GM23338 (cell line): ENCODE results near the gene CCDC43. TPM values are rescaled to one million over a fixed set of nuclear protein-coding genes. Genes with fewer than 3 reads are reported as not detected.

Source experiments
- ATAC-seq: fragments of 200-7000 bp; cut with Tn5 transposase; 3 replicates; pipeline ENCODE4 v1.9.1; 2020
- DNase-seq: peaks from one replicate; pipeline ENCODE4 v3.0.0-alpha.2; 2015; ENCODE audit warnings: low spot score
- H2AFZ ChIP-seq: fragments of 200-600 bp; sonication (generic); 2 replicates; pipeline ENCODE4 v1.8.0; 2016; ENCODE audit warnings: antibody characterized with exemption, mild to moderate bottlenecking, moderate library complexity
- H3F3A ChIP-seq: fragments of 200-600 bp; sonication (generic); replicated peaks from 2 replicates; pipeline ENCODE4 v1.8.0; 2017; ENCODE audit warnings: antibody characterized with exemption, mixed run types, low read depth
- H3K27ac ChIP-seq: fragments of 200-600 bp; sonication (generic); 2 replicates; pipeline ENCODE4 v1.6.1; 2016; ENCODE audit warnings: low read depth
- H3K27me3 ChIP-seq: fragments of 200-600 bp; sonication (generic); 2 replicates; pipeline ENCODE4 v1.8.0; 2016; ENCODE audit warnings: mild to moderate bottlenecking, mixed run types, moderate library complexity; ENCODE audit not compliant: insufficient read depth
- H3K36me3 ChIP-seq: fragments of 200-600 bp; sonication (generic); 2 replicates; pipeline ENCODE4 v1.8.0; 2016; ENCODE audit warnings: mild to moderate bottlenecking; ENCODE audit not compliant: insufficient read depth
- H3K4me1 ChIP-seq: fragments of 200-600 bp; sonication (generic); 2 replicates; pipeline ENCODE4 v1.8.0; 2016; ENCODE audit warnings: mild to moderate bottlenecking, moderate library complexity; ENCODE audit not compliant: insufficient read depth
- H3K4me2 ChIP-seq: fragments of 200-600 bp; sonication (generic); 2 replicates; pipeline ENCODE4 v1.7.1; 2017; ENCODE audit warnings: mixed run types
- H3K4me3 ChIP-seq: fragments of 200-600 bp; sonication (generic); 2 replicates; pipeline ENCODE4 v1.6.1; 2016; ENCODE audit warnings: mixed run types
- H3K79me2 ChIP-seq: fragments of 200-600 bp; sonication (generic); replicated peaks from 2 replicates; pipeline ENCODE4 v1.8.0; 2017; ENCODE audit warnings: mild to moderate bottlenecking; ENCODE audit not compliant: insufficient read depth
- H3K9me2 ChIP-seq: fragments of 200-600 bp; sonication (generic); 2 replicates; pipeline ENCODE4 v1.8.0; 2017; ENCODE audit not compliant: insufficient read depth
- H4K20me1 ChIP-seq: fragments of 200-600 bp; sonication (generic); replicated peaks from 2 replicates; pipeline ENCODE4 v1.8.0; 2017; ENCODE audit warnings: mild to moderate bottlenecking; ENCODE audit not compliant: insufficient read depth
- H3K27ac Mint-ChIP-seq: 2 replicates; pipeline ENCODE4 v1.8.0; 2020; ENCODE audit warnings: inconsistent platforms, mild to moderate bottlenecking, moderate library complexity, mixed read lengths
- H3K27me3 Mint-ChIP-seq: 3 replicates; pipeline ENCODE4 v1.8.0; 2022; ENCODE audit warnings: low read depth, mild to moderate bottlenecking, moderate library complexity, mixed read lengths, inconsistent platforms; ENCODE audit not compliant: insufficient read depth, poor library complexity
- H3K36me3 Mint-ChIP-seq: 3 replicates; pipeline ENCODE4 v1.8.0; 2021; ENCODE audit warnings: low read depth, mild to moderate bottlenecking, inconsistent platforms, moderate library complexity, mixed read lengths
- H3K4me1 Mint-ChIP-seq: 3 replicates; pipeline ENCODE4 v1.8.0; 2020; ENCODE audit warnings: mild to moderate bottlenecking, inconsistent platforms, mixed read lengths
- H3K4me3 Mint-ChIP-seq: 3 replicates; pipeline ENCODE4 v1.8.0; 2021; ENCODE audit warnings: moderate library complexity, mild to moderate bottlenecking, inconsistent platforms, mixed read lengths
- H3K9me3 Mint-ChIP-seq: 3 replicates; pipeline ENCODE4 v1.8.0; 2020; ENCODE audit warnings: moderate library complexity, mild to moderate bottlenecking, inconsistent platforms, mixed read lengths
- CREB1 ChIP-seq: fragments of 250-450 bp; sonication (Bioruptor Pico); IDR thresholded peaks from 2 replicates; pipeline ENCODE4 v1.5.0; 2020; ENCODE audit warnings: low read depth, mild to moderate bottlenecking, moderate library complexity
- CTCF ChIP-seq, 2 experiments: fragments of 200-600 bp in 1 of 2; sonication (generic) in 1 of 2; conservative IDR thresholded peaks; 2 replicates each; pipeline versions ENCODE4 v1.5.1 to v1.6.1; 2016 to 2017; ENCODE audit warnings: antibody characterized with exemption in 2 of 2, low read depth in 2 of 2, mild to moderate bottlenecking in 2 of 2, moderate library complexity in 1 of 2
- ETS1 ChIP-seq: IDR thresholded peaks from 2 replicates; pipeline ENCODE4 v1.6.1; 2016; ENCODE audit warnings: antibody characterized with exemption
- EZH2 ChIP-seq: fragments of 200-600 bp; sonication (generic); IDR thresholded peaks from one replicate; pipeline ENCODE4 v1.8.0; 2017; ENCODE audit warnings: antibody characterized with exemption, mild to moderate bottlenecking, low read depth; ENCODE audit not compliant: unreplicated experiment
- EZH2phosphoT487 ChIP-seq: fragments of 200-600 bp; sonication (generic); IDR thresholded peaks from one replicate; pipeline ENCODE4 v1.8.1; 2018; ENCODE audit warnings: antibody characterized with exemption; ENCODE audit not compliant: unreplicated experiment
- JUNB ChIP-seq: IDR thresholded peaks from one replicate; pipeline ENCODE4 v1.6.1; 2016; ENCODE audit warnings: antibody characterized with exemption; ENCODE audit not compliant: unreplicated experiment
- NANOG ChIP-seq: IDR thresholded peaks from 2 replicates; pipeline ENCODE4 v1.6.1; 2016; ENCODE audit warnings: antibody characterized with exemption, borderline replicate concordance
- POLR2AphosphoS5 ChIP-seq: IDR thresholded peaks from 2 replicates; pipeline ENCODE4 v1.6.1; 2016; ENCODE audit warnings: antibody characterized with exemption, low read depth
- STAT1 ChIP-seq: IDR thresholded peaks from one replicate; pipeline ENCODE4 v1.6.1; 2016; ENCODE audit warnings: antibody characterized with exemption; ENCODE audit not compliant: unreplicated experiment
- ZNF114 ChIP-seq: fragments of 250-450 bp; sonication (Bioruptor Pico); IDR thresholded peaks from 2 replicates; pipeline ENCODE4 v1.5.0; 2020; ENCODE audit warnings: mild to moderate bottlenecking, moderate library complexity
- ZNF331 ChIP-seq: fragments of 250-450 bp; sonication (Bioruptor Pico); IDR thresholded peaks from 2 replicates; pipeline ENCODE4 v1.5.0; 2020; ENCODE audit warnings: low read depth, mild to moderate bottlenecking, moderate library complexity
- polyA plus RNA-seq: library from polyadenylated mRNA; unstranded; fragments of >200 nt; fragmentation: Nextera tagmentation; extraction: Ambion mirVana; gene quantifications from 2 replicates; pipeline ENCODE4 v1.2.1, GENCODE V29; 2016
- total RNA-seq: library from RNA; depleted of rRNA; stranded (reverse); fragments of >200 nt; shearing (Covaris generic); gene quantifications from 2 replicates; pipeline ENCODE4 v1.2.3, GENCODE V29; 2014
- TF ChIP-seq, protein P1 (sequence below): IDR thresholded peaks from one replicate; pipeline ENCODE4 v1.6.1; 2018; ENCODE audit warnings: antibody characterized with exemption; ENCODE audit not compliant: unreplicated experiment
- TF ChIP-seq, protein P2 (sequence below): fragments of 250-450 bp; sonication (Bioruptor Pico); IDR thresholded peaks from 2 replicates; pipeline ENCODE4 v1.5.0; 2020; ENCODE audit warnings: mild to moderate bottlenecking, moderate library complexity

Gene CCDC43
- total and polyA plus RNA-seq, 2 experiments from 2014 or later, result 29.8 to 55.3 TPM

DNA sequence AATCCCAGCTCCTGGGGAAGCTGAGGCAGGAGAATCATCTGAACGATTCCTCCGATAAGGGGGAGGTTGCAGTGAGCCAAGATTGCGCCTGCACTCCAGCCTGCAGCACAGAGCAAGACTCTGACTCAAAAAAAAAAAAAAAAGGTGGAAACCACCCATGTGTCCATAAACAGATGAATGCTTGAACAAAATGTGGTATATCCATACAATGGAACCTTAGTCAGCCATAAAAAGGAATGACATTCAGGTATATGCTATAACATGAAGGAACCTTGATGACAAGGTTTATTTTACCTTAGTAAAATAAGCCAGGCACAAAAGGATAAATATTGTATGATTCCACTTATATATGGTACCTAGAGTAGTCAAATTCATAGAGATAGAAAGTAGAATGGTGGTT is 36.2 kb downstream of the CCDC43 start:
- H3K9me3 Mint-ChIP-seq, result peaks cover 18% of the 10 kb centered on the region; the same call in 2 of the 3 replicates
- Histone ChIP-seq H3K9me2 (no peaks in the 10 kb centered on the region), H3K27ac (no peak overlapping the region), H3K4me3 (no peak overlapping the region), H2AFZ (no peak overlapping the region), H4K20me1 (no peaks in the 10 kb centered on the region), H3K79me2 (no peaks in the 10 kb centered on the region), H3K4me1 (no peaks in the 10 kb centered on the region), H3K36me3 (no peaks in the 10 kb centered on the region), H3F3A (0 out of 2 replicates have a peak, but pooled peaks cover 3% of the 10 kb centered on the region), H3K27me3 (peaks cover 54% of the 10 kb centered on the region), H3K4me2 (no peak overlapping the region)
- no peak overlapping the region for H3K27ac Mint-ChIP-seq
- no peak overlapping the region for H3K4me3 Mint-ChIP-seq
- peaks cover 8% of the 10 kb centered on the region for H3K36me3 Mint-ChIP-seq
- no peak for DNase-seq
- H3K27me3 Mint-ChIP-seq, result peaks cover 37% of the 10 kb centered on the region
- ATAC-seq, result no peak
- H3K4me1 Mint-ChIP-seq, result 0 out of 3 replicates have a peak, but pooled peaks cover 3% of the 10 kb centered on the region
- TF ChIP-seq STAT1, result no peak
- TF ChIP-seq EZH2phosphoT487, result no peak
- TF ChIP-seq CREB1, result no peak
- TF ChIP-seq JUNB, result no peak
- TF ChIP-seq, protein P1, sequence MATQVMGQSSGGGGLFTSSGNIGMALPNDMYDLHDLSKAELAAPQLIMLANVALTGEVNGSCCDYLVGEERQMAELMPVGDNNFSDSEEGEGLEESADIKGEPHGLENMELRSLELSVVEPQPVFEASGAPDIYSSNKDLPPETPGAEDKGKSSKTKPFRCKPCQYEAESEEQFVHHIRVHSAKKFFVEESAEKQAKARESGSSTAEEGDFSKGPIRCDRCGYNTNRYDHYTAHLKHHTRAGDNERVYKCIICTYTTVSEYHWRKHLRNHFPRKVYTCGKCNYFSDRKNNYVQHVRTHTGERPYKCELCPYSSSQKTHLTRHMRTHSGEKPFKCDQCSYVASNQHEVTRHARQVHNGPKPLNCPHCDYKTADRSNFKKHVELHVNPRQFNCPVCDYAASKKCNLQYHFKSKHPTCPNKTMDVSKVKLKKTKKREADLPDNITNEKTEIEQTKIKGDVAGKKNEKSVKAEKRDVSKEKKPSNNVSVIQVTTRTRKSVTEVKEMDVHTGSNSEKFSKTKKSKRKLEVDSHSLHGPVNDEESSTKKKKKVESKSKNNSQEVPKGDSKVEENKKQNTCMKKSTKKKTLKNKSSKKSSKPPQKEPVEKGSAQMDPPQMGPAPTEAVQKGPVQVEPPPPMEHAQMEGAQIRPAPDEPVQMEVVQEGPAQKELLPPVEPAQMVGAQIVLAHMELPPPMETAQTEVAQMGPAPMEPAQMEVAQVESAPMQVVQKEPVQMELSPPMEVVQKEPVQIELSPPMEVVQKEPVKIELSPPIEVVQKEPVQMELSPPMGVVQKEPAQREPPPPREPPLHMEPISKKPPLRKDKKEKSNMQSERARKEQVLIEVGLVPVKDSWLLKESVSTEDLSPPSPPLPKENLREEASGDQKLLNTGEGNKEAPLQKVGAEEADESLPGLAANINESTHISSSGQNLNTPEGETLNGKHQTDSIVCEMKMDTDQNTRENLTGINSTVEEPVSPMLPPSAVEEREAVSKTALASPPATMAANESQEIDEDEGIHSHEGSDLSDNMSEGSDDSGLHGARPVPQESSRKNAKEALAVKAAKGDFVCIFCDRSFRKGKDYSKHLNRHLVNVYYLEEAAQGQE, result no peak
- TF ChIP-seq, protein P2, sequence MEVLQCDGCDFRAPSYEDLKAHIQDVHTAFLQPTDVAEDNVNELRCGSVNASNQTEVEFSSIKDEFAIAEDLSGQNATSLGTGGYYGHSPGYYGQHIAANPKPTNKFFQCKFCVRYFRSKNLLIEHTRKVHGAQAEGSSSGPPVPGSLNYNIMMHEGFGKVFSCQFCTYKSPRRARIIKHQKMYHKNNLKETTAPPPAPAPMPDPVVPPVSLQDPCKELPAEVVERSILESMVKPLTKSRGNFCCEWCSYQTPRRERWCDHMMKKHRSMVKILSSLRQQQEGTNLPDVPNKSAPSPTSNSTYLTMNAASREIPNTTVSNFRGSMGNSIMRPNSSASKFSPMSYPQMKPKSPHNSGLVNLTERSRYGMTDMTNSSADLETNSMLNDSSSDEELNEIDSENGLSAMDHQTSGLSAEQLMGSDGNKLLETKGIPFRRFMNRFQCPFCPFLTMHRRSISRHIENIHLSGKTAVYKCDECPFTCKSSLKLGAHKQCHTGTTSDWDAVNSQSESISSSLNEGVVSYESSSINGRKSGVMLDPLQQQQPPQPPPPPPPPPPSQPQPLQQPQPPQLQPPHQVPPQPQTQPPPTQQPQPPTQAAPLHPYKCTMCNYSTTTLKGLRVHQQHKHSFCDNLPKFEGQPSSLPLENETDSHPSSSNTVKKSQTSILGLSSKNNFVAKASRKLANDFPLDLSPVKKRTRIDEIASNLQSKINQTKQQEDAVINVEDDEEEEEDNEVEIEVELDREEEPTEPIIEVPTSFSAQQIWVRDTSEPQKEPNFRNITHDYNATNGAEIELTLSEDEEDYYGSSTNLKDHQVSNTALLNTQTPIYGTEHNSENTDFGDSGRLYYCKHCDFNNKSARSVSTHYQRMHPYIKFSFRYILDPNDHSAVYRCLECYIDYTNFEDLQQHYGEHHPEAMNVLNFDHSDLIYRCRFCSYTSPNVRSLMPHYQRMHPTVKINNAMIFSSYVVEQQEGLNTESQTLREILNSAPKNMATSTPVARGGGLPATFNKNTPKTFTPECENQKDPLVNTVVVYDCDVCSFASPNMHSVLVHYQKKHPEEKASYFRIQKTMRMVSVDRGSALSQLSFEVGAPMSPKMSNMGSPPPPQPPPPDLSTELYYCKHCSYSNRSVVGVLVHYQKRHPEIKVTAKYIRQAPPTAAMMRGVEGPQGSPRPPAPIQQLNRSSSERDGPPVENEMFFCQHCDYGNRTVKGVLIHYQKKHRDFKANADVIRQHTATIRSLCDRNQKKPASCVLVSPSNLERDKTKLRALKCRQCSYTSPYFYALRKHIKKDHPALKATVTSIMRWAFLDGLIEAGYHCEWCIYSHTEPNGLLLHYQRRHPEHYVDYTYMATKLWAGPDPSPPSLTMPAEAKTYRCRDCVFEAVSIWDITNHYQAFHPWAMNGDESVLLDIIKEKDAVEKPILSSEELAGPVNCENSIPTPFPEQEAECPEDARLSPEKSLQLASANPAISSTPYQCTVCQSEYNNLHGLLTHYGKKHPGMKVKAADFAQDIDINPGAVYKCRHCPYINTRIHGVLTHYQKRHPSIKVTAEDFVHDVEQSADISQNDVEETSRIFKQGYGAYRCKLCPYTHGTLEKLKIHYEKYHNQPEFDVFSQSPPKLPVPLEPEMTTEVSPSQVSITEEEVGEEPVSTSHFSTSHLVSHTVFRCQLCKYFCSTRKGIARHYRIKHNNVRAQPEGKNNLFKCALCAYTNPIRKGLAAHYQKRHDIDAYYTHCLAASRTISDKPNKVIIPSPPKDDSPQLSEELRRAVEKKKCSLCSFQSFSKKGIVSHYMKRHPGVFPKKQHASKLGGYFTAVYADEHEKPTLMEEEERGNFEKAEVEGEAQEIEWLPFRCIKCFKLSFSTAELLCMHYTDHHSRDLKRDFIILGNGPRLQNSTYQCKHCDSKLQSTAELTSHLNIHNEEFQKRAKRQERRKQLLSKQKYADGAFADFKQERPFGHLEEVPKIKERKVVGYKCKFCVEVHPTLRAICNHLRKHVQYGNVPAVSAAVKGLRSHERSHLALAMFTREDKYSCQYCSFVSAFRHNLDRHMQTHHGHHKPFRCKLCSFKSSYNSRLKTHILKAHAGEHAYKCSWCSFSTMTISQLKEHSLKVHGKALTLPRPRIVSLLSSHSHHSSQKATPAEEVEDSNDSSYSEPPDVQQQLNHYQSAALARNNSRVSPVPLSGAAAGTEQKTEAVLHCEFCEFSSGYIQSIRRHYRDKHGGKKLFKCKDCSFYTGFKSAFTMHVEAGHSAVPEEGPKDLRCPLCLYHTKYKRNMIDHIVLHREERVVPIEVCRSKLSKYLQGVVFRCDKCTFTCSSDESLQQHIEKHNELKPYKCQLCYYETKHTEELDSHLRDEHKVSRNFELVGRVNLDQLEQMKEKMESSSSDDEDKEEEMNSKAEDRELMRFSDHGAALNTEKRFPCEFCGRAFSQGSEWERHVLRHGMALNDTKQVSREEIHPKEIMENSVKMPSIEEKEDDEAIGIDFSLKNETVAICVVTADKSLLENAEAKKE (CRISPR knock-in tag), result no peak
- no peak for TF ChIP-seq ZNF331 (CRISPR knock-in tag)
- no peak for TF ChIP-seq POLR2AphosphoS5
- no peak for TF ChIP-seq CTCF (conservative IDR thresholded peaks at IDR 0.05; ENCODE audit: low read depth in 2 of 2)
- TF ChIP-seq NANOG, result no peak
- TF ChIP-seq ZNF114 (CRISPR knock-in tag), result no peak
- no peak for TF ChIP-seq EZH2
- TF ChIP-seq ETS1, result no peak
